ENCODE measurements around the gene BTG1.
"Not testable (repeated sequence)": the region's sequence is repeated elsewhere in the genome, so short reads cannot be mapped to it uniquely, and the experiment has no call there.

The BTG1 gene

GRCh38 chr12:92146497-92147224 lies 1.0 kb upstream of the BTG1 start:
- no peak for DNase-seq

GRCh38 chr12:92145481-92145730 lies 240 bp downstream of the BTG1 start:
- no peak for DNase-seq

GRCh38 chr12:92144631-92145480 lies 790 bp downstream of the BTG1 start:
- DNase-seq: peak in 1 of 2 experiments; percentile 57

GRCh38 chr12:92143686-92144630 lies 1.7 kb downstream of the BTG1 start:
- DNase-seq: peak; percentile 73 to 88

GRCh38 chr12:92143258-92143657 lies 2.4 kb downstream of the BTG1 start:
- no peak for DNase-seq

- no peak for DNase-seq
These were observed 3.3 kb downstream of the BTG1 start for GRCh38 chr12:92142251-92142926.

GRCh38 chr12:92141591-92142121 lies 4.0 kb downstream of the BTG1 start:
- DNase-seq: no peak

GRCh38 chr12:92140896-92141536 lies 4.6 kb downstream of the BTG1 start:
- DNase-seq: no peak

- no peak for DNase-seq
These were observed 5.5 kb downstream of the BTG1 start for GRCh38 chr12:92140156-92140555.

- DNase-seq: no peak
These were observed 6.0 kb downstream of the BTG1 start for GRCh38 chr12:92139634-92140150.

GRCh38 chr12:92138626-92139025 lies 7.0 kb downstream of the BTG1 start:
- no peak for DNase-seq

- no peak for DNase-seq
These were observed 7.5 kb downstream of the BTG1 start for GRCh38 chr12:92138144-92138543.

GRCh38 chr12:92136965-92137721 lies 8.5 kb downstream of the BTG1 start:
- DNase-seq: peak in 1 of 2 experiments; percentile 54

GRCh38 chr12:92136026-92136730 lies 9.5 kb downstream of the BTG1 start:
- no peak for DNase-seq

- not testable (repeated sequence) for DNase-seq
These were observed 10.1 kb downstream of the BTG1 start for GRCh38 chr12:92135541-92135940.

GRCh38 chr12:92134638-92135274 lies 10.9 kb downstream of the BTG1 start:
- peak in 1 of 2 experiments; percentile 44 for DNase-seq

- DNase-seq: no peak
These were observed 11.6 kb downstream of the BTG1 start for GRCh38 chr12:92133795-92134637.

- DNase-seq: no peak
These were observed 12.5 kb downstream of the BTG1 start for GRCh38 chr12:92133171-92133570.

GRCh38 chr12:92132288-92132687 lies 13.4 kb downstream of the BTG1 start:
- no peak for DNase-seq

Measured in SW 1271 (cell line).